Right lobe of liver (tissue), 4 donors: Measurements from ENCODE around the gene PLA2G4F.
"Not testable (repeated sequence)": the region's sequence is repeated elsewhere in the genome, so short reads cannot be mapped to it uniquely, and the experiment has no call there.

Source experiments
- CTCF ChIP-seq, 4 donors: fragments of 200-600 bp in 3 of 4; fragments of 450-650 bp in 1 of 4; IDR thresholded peaks; one replicate each; pipeline versions ENCODE4 v1.5.1 to v1.8.0; 2016 to 2022; ENCODE audit warnings: antibody characterized with exemption in 4 of 4, mild to moderate bottlenecking in 2 of 4
- POLR2A ChIP-seq: fragments of 450-650 bp; IDR thresholded peaks from one replicate; pipeline ENCODE4 v1.6.1; 2017; ENCODE audit warnings: antibody characterized with exemption, mild to moderate bottlenecking
- donor health status: DM: no; HTN: no; CAD: no.
- donor health status: DM: no; HTN: no; CAD: no.
- donor health status: DM: no; HTN: yes; CAD: no.

DNA sequence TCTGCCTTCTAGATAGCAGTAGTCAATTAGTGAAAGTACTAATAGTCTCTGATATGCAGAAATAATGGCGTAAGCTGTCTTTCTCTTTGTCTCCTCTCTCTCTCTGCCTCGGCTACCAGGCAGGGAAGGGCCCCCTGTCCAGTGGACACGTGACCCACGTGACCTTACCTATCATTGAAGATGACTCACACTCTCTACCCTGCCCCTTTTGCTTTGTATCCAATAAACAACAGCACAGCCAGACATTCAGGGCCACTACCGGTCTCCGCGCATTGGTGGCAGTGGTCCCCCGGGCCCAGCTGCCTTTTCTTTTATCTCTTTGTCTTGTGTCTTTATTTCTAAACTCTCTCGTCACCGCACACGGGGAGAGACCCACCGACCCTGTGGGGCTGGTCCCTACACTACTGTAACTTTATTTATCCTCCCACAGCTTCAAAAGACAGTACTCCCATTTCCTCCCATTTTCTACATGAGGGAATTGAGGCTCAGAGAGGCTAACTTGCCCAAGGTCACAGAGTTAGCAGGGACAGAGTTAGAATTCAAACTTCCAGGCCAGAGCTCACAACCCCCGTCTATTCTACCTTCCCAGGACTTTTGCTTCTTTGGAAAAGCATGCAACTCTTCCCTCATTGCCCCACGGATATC lies 64.6 kb downstream of the PLA2G4F start:
- not testable (repeated sequence) for TF ChIP-seq POLR2A; CTCF (IDR thresholded peaks at IDR 0.05)
